Measurements from ENCODE around the gene PLA2G2C. TPM values are rescaled to one million over a fixed set of nuclear protein-coding genes. Genes with fewer than 3 reads are reported as not detected.
A peak's percentile ranks its signal among the peaks of the same experiment; 100 is the strongest.

Gene PLA2G2C
- total RNA-seq (2021; fragmentation: NEBNext Ultra II Directional; extraction: Animal tissue kit (Norgen Biotek cat#: 25700)) (not detected in 2 replicates), polyA plus RNA-seq (2011; rRNA removed) (not detected in 2 replicates), polyA minus RNA-seq (2011; rRNA and poly(A)+ RNA removed) (not detected in 2 replicates)
- not detected for polyA plus RNA-seq (2011; cell fraction: cytosol; rRNA removed)
- not detected for polyA plus RNA-seq (2011; cell fraction: nucleus; rRNA removed)
- polyA plus RNA-seq (2012, experiment 1 of 2): not detected in 4 replicates
- polyA plus RNA-seq (2012, experiment 2 of 2): not detected
- not detected for polyA plus RNA-seq (2013, experiment 1 of 2)
- not detected for polyA plus RNA-seq (2013, experiment 2 of 2)
- polyA minus RNA-seq (2011; cell fraction: cytosol; rRNA and poly(A)+ RNA removed): not detected
- polyA minus RNA-seq (2011; cell fraction: nucleus; rRNA and poly(A)+ RNA removed): not detected
- long read RNA-seq, experiment 1: 0 reads
- long read RNA-seq, experiment 2: 0 reads

- Histone ChIP-seq H3K4ac (replicated peaks; ENCODE audit: insufficient read length, low read depth, low read length) (peak within 1 kb of the TSS; percentile 54), H3K9ac (replicated peaks in 1 of 4; ENCODE audit: extremely low read depth in 1 of 4, low read depth in 3 of 4, low read length in 3 of 4) (peak within 1 kb of the TSS in 3 of 4 experiments; percentile 54 to 72 (median 57); a peak in 4 of 7 replicates), H2BK120ac (replicated peaks; ENCODE audit: low read depth, low read length) (no peak within 1 kb of the TSS), H3K27me3 (replicated peaks in 1 of 4; ENCODE audit: control insufficient read depth in 3 of 4, extremely low read depth in 1 of 4, insufficient read depth in 3 of 4, low read length in 3 of 4) (peaks cover 0 to 13% (median 10%) of the 10 kb centered on the region in 4 experiments; a peak in 5 of 7 replicates), H3K79me1 (ENCODE audit: low read depth, low read length) (no peaks in the 10 kb centered on the region), H2BK20ac (ENCODE audit: low read length) (no peak within 1 kb of the TSS), H3K23ac (ENCODE audit: insufficient read length) (no peak within 1 kb of the TSS), H3K9me3 (ENCODE audit: insufficient read depth in 2 of 2, low read depth in 1 of 2, low read length in 1 of 2) (no peaks in the 10 kb centered on the region), H4K8ac (ENCODE audit: extremely low read depth, insufficient read depth, low read length) (peak within 1 kb of the TSS; percentile 82; the same call in 1 of the 2 replicates), H4K91ac (replicated peaks; ENCODE audit: insufficient read length, low read length) (no peak within 1 kb of the TSS), H3K4me2 (ENCODE audit: insufficient read depth in 1 of 2, low read depth in 2 of 2, low read length in 2 of 2) (peak within 1 kb of the TSS; percentile 83 to 93), H2BK12ac (ENCODE audit: low read depth, low read length) (0 out of 2 replicates have a peak within 1 kb of the TSS, but pooled peaks have one; percentile 17), H2AFZ (ENCODE audit: low read length) (peak within 1 kb of the TSS; percentile 28), H3K56ac (replicated peaks; ENCODE audit: insufficient read length, low read depth, low read length) (no peak within 1 kb of the TSS), H4K5ac (ENCODE audit: insufficient read length, low read depth, low read length) (no peak within 1 kb of the TSS), H3K18ac (ENCODE audit: extremely low read depth, low read length) (peak within 1 kb of the TSS; percentile 75; the same call in 1 of the 2 replicates), H4K20me1 (replicated peaks in 1 of 2; ENCODE audit: control insufficient read depth in 1 of 2, insufficient read depth in 2 of 2, low read length in 2 of 2) (no peaks in the 10 kb centered on the region), H3K79me2 (ENCODE audit: control insufficient read depth in 1 of 2, insufficient read depth in 2 of 2, low read length in 2 of 2) (no peaks in the 10 kb centered on the region), H3K4me1 (replicated peaks in 1 of 4; ENCODE audit: control insufficient read depth in 3 of 4, insufficient read depth in 4 of 4, low read length in 3 of 4) (peaks cover 6 to 10% (median 9%) of the 10 kb centered on the region in 4 experiments; a peak in 4 of 7 replicates), H3K4me3 (ENCODE audit: extremely low read depth in 1 of 4, insufficient read depth in 2 of 4, low read depth in 3 of 4, low read length in 4 of 4) (peak within 1 kb of the TSS; percentile 46 to 82 (median 67)), H3K36me3 (ENCODE audit: control insufficient read depth in 2 of 4, insufficient read depth in 4 of 4, low read length in 3 of 4) (no peaks in the 10 kb centered on the region), H3K23me2 (ENCODE audit: low read depth, low read length) (peaks cover 4% of the 10 kb centered on the region; the same call in 1 of the 2 replicates), H2AK5ac (ENCODE audit: low read depth, low read length) (no peak within 1 kb of the TSS), H3K27ac (ENCODE audit: low read depth, low read length) (no peak within 1 kb of the TSS), H2BK15ac (ENCODE audit: low read length) (peak within 1 kb of the TSS; percentile 48; the same call in 1 of the 2 replicates), H3K14ac (ENCODE audit: insufficient read length) (no peak within 1 kb of the TSS), H2BK5ac (ENCODE audit: low read depth, low read length) (no peak within 1 kb of the TSS)
- ChIA-PET CTCF (ENCODE audit: partially characterized antibody) (interaction anchor here (0.6 to 1.8 kb wide), 2 partner anchors 27 to 71 kb away, joined by 3 to 6 read pairs; no protein-coding TSS in a partner anchor), POLR2A (ENCODE audit: partially characterized antibody) (interaction anchor here (1.5 kb wide), 1 partner anchor 31 kb away, joined by 3 read pairs; no protein-coding TSS in a partner anchor)
- DNase-seq (ENCODE audit: low read depth in 1 of 2, low spot score in 2 of 2): peak in 1 of 2 experiments; percentile 85
- 5% methylated on average over 24 of the region's 52 CpGs; no CpG with 5 or more reads in 1 of the 2 experiments for WGBS, 2 experiments (ENCODE audit: extremely low coverage in 1 of 2, insufficient coverage in 1 of 2, insufficient read length in 1 of 2, insufficient replicate concordance in 2 of 2, low coverage in 1 of 2, low lambda C conversion rate in 2 of 2, missing lambda C conversion rate in 1 of 2)
- no peak for FAIRE-seq
- TF ChIP-seq EP300 (IDR thresholded peaks at IDR 0.05; ENCODE audit: borderline replicate concordance in 1 of 2, low read depth in 2 of 2, low read length in 2 of 2) (peak in 1 of 2 experiments; percentile 65; a peak in 1 of 3 replicates), GABPA (IDR thresholded peaks at IDR 0.05; ENCODE audit: borderline replicate concordance, insufficient read depth, low read length) (no peak), MAX (IDR thresholded peaks at IDR 0.05) (peak; percentile 91), ASH2L (IDR thresholded peaks at IDR 0.05; ENCODE audit: low read length) (peak; percentile 34), KDM4A (IDR thresholded peaks at IDR 0.05; ENCODE audit: low read depth, low read length, severe bottlenecking) (peak; percentile 86), TAF7 (optimal IDR thresholded peaks at IDR 0.05; ENCODE audit: borderline replicate concordance, low read depth, low read length) (no peak)
These were observed at the start of gene PLA2G2C, which contains the start of gene UBXN10 for GRCh38 chr1:20185834-20186782. PLA2G2C (minus strand) TSS chr1:20186518; CDS start chr1:20177363, 9,155 bp downstream. UBXN10 (plus strand) TSS chr1:20186096; CDS start chr1:20190562, 4,466 bp downstream.

Data from H1 (cell line).